Stimulated activated CD4-positive, alpha-beta T cell treated with anti-CD3 and anti-CD28 coated beads, TNF-alpha, amount 100 ng/mL, for 4 hours (primary cell): Measurements from ENCODE around the gene CHD1L.
"Not testable (repeated sequence)": the region's sequence is repeated elsewhere in the genome, so short reads cannot be mapped to it uniquely, and the experiment has no call there.

Source experiments
- DNase-seq, 3 experiments: peaks; one replicate each; pipeline ENCODE4 v3.0.0-alpha.2; 2020; ENCODE audit warnings: low read depth in 3 of 3

CHD1L gene

GRCh38 chr1:147233903-147234302 lies 8.6 kb upstream of the CHD1L start:
- DNase-seq: not testable (repeated sequence)

- no peak for DNase-seq
Measured at GRCh38 chr1:147235822-147236221, 6.7 kb upstream of the CHD1L start.

DNA sequence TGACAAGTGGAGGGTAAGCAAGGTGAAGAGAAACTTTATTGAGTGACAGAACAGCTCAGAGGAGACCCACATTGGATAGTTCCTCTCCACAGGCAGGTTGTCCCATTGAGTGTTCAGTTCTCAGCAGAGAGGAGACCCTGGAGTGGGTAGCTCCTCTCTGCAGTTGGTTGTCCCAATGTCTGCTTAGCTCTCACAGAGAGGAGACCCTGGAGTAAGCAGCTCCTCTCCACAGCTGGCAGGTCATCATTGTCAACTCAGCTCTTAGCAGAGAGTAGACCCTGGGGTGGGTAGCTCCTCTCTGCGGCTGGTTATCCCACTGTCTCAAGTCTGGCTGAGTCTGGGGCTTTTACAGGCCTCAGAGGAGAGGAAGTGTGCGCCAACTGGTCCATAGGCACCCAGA lies 6.0 kb upstream of the CHD1L start:
- DNase-seq: no peak

DNA sequence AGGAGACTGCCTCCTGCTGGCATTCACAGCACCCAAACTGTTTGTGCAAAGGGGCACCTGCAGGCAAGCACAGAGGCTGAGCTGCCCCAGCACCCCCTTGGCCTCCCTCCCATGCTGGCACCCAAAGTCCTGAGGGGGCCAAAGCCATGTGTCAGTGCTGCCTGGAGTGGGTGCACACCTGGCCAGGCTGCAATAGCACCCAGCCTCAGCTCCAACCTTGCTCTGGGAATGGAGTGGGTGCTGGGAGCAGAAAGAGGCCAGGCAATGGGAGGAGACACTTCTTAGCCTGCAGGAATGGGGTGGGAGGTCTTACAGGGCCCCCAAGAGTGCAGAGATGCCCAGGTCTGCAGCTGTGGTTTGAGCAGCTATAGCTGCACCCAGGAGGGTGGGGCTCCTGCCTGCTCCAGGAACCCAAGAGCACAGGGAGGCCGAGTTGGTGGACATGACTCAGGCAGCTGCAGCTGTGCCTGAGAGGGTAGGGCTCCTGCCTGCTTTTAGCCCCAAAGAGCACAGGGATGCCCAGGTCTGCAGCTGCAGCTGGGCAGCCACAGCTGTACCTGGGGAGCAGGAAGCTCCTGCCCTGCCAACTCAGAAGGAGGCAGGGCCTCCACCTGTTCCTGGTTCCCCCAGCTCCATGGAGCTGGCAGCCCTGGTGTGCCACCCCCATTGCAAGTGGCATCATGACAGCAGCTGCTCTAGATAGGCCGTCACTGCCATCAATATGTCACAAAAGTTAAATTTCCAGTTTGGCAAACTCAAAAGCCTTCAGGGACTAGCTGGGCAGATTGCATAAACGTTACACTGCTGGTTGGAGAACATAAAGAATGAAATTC lies 5.3 kb upstream of the CHD1L start:
- DNase-seq: no peak

GRCh38 chr1:147238053-147238902 lies 4.2 kb upstream of the CHD1L start:
- DNase-seq: no peak

- DNase-seq: no peak
Measured at GRCh38 chr1:147238925-147239820, 3.3 kb upstream of the CHD1L start.

GRCh38 chr1:147240131-147240721 lies 2.3 kb upstream of the CHD1L start:
- not testable (repeated sequence) for DNase-seq

- DNase-seq: no peak
Measured at GRCh38 chr1:147241934-147242448, 493 bp upstream of the CHD1L start.

DNA sequence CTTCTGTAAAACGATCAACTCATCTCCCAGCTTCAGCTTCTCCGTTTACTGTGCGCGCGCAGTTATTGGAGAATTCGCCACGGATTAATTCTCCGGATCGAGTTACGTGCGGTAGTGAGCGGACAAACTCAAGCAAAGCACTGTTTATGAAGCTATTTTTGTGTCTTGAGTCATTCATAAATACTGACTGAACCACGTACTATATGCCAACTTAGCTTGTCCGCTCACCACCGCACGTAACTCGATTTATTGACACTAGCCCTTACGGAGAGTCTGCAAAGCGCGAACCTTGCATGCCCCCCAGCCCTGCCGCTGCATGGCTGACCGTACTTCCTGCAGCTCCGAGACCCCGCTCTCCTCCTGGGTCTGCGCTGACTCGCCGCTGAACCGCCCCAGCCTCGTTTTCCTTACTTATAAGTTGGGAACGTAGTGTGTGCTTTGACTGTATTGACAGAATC lies 773 bp downstream of the CHD1L start:
- no peak for DNase-seq

GRCh38 chr1:147243841-147244240 lies 1.4 kb downstream of the CHD1L start:
- DNase-seq: no peak

GRCh38 chr1:147245129-147245528 lies 2.6 kb downstream of the CHD1L start:
- DNase-seq: no peak

DNA sequence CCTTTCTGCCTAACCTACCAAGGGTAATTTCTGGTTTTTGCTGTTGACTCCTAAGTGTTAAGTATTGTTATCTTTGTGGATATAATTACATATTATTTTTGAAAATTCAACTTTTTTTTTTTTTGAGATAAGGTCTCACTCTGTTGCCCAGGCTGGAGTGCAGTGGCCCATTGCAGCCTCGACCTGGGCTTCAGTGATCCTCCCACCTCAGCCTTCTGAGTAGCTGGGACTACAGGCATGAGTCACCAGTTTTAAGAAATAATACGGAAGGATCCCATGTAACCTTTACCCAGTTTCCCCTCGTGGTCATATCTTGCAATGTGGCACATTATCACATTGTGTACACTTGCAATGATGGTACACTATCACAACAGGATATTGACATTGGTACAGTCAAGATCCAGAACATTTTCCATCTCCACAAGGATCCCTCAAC lies 3.1 kb downstream of the CHD1L start:
- DNase-seq: no peak

- no peak for DNase-seq
Measured at GRCh38 chr1:147246044-147246690, 3.7 kb downstream of the CHD1L start.

- no peak for DNase-seq
Measured at GRCh38 chr1:147246910-147247655, 4.6 kb downstream of the CHD1L start.

- no peak for DNase-seq
Measured at GRCh38 chr1:147247656-147248238, 5.3 kb downstream of the CHD1L start.

DNA sequence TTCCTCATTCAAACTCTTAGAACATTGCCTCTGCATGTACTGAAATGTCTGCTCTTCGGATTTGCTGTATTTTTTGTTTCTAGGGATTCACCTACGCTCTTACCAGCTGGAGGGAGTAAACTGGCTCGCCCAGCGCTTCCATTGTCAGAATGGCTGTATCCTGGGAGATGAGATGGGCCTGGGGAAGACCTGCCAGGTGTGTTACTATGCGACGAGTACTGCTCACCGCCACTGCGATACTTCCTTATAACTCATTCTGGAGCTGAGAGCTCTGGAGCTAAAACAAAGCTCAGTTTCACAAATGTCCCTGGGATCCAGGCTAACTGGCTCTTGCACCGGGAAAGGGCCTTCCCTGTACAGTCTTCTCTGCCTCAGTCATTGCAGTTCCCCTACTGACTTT lies 10.1 kb downstream of the CHD1L start:
- DNase-seq: no peak

- DNase-seq: no peak
Measured at GRCh38 chr1:147260956-147261355, 18.5 kb downstream of the CHD1L start.

DNA sequence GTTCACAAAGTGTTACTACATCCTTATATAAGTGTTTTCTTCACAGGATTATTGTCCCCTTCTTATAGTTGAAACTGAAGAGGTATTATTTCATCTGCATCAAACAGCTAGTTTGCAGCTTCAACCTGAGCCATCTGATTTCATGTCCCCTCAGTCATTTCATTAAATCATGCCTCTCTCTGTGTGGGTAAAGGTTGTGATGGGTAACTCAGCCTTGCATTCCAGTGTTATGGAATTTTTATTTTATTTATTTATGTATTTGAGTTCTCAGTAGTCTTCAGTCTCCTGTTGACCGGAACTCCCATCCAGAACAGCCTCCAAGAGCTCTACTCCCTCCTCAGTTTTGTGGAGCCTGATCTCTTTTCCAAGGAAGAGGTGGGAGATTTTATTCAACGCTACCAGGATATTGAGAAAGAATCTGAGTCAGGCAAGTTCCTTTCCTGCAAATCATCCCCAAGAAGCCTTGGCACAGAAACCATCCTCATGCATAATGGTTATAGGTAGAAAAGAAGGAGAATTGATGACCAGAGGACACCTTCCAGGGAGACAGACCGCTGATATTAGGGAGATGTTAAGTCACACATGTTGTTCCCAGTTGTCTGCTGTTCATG lies 21.8 kb downstream of the CHD1L start:
- DNase-seq: no peak

GRCh38 chr1:147266381-147266780 lies 23.9 kb downstream of the CHD1L start:
- DNase-seq: no peak
